Measurements from ENCODE around the gene ATG16L2. TPM values are rescaled to one million over a fixed set of nuclear protein-coding genes. Genes with fewer than 3 reads are reported as not detected.

Gene ATG16L2
- total and polyA plus RNA-seq, 9 of the 15 experiments (the other 6 are each of a cell fraction or from before 2014, with no cell fraction given), result 0.18 to 11.2 (median 6.2) TPM

GRCh38 chr11:72787216-72788104 is 26.8 kb upstream of the ATG16L2 start:
- Histone ChIP-seq H3K36me3 (ENCODE audit: control insufficient read depth, insufficient read depth, low read length) (no peaks in the 10 kb centered on the region), H3K9me3 (replicated peaks; ENCODE audit: control insufficient read depth, insufficient read depth, low read depth, low read length) (no peaks in the 10 kb centered on the region), H3K27me3 (ENCODE audit: control insufficient read depth in 2 of 2, insufficient read depth in 2 of 2, low read length in 2 of 2) (no peaks in the 10 kb centered on the region), H3K4me2 (ENCODE audit: insufficient read depth, low read length) (peak overlapping the region; percentile 74), H2AFZ (ENCODE audit: low read depth, low read length) (peak overlapping the region; percentile 87), H4K20me1 (replicated peaks; ENCODE audit: control insufficient read depth, insufficient read depth, low read length) (no peaks in the 10 kb centered on the region), H3K4me3 (peak overlapping the region; percentile 8; the same call in 1 of the 2 replicates), H3K27ac (ENCODE audit: extremely low read depth, low read depth, low read length) (peak overlapping the region; percentile 81), H3K9ac (ENCODE audit: insufficient read depth in 1 of 2, low read depth in 2 of 2, low read length in 2 of 2) (peak overlapping the region; percentile 73 to 84), H3K4me1 (replicated peaks in 1 of 2; ENCODE audit: control insufficient read depth in 2 of 2, insufficient read depth in 2 of 2, low read length in 2 of 2) (peaks cover 35 to 49% of the 10 kb centered on the region in 2 experiments), H3K9me1 (ENCODE audit: control insufficient read depth, insufficient read depth, low read length) (peaks cover 1% of the 10 kb centered on the region), H3K79me2 (ENCODE audit: control insufficient read depth, insufficient read depth, low read length) (peaks cover 7% of the 10 kb centered on the region; the same call in 1 of the 3 replicates)
- WGBS (ENCODE audit: insufficient coverage, low coverage, missing lambda C conversion rate), result 7% methylated on average over 14 of the region's 16 CpGs
- BruUV-seq (replicated peaks), result no TSS peak
- ChIA-PET POLR2A (interaction anchor here (0.6 to 2.0 kb wide), 9 partner anchors 10 to 453 kb away, joined by 3 to 36 read pairs (median 3); no protein-coding TSS in a partner anchor), CTCF (ENCODE audit: low intra/inter-chr PET ratio) (no interaction called here)
- in situ Hi-C loops (cut with MboI) (no loop called here), intact Hi-C loops (cut with micrococcal nuclease) (no loop called here)
- DNase-seq (ENCODE audit: extremely low read depth in 1 of 4, low spot score in 3 of 4), result peak; percentile 82 to 85 (median 84)
- ATAC-seq, result peak; percentile 95
- FAIRE-seq, result peak; percentile 79
- TF ChIP-seq NFE2 (IDR thresholded peaks at IDR 0.05; ENCODE audit: low read depth) (peak; percentile 43), REST (IDR thresholded peaks at IDR 0.05; ENCODE audit: borderline replicate concordance) (no peak), REST (CRISPR knock-in tag; IDR thresholded peaks at IDR 0.05; ENCODE audit: low read depth) (0 out of 2 replicates have a peak, but pooled peaks have one; percentile 39), ZNF395 (CRISPR knock-in tag; IDR thresholded peaks at IDR 0.05) (peak; percentile 65; the same call in 1 of the 2 replicates)

All from K562 (cell line).